Activated gamma-delta T cell (primary cell): ENCODE results near the gene KIR3DL2.
"Not testable (repeated sequence)": the region's sequence is repeated elsewhere in the genome, so short reads cannot be mapped to it uniquely, and the experiment has no call there.

Experiments
- DNase-seq: peaks from one replicate; lab custom pipeline; 2025; lab: John Stamatoyannopoulos, UW
- total RNA-seq, 2 donors: gene quantifications; one replicate each; lab custom pipeline; 2026; lab: John Stamatoyannopoulos, UW

The KIR3DL2 gene
- total RNA-seq = 5.6 to 11.0 reads per million in 2 donors

- DNase-seq = not testable (repeated sequence)
Measured at GRCh38 chr19:54850061-54850640, at the start of gene KIR3DL2. Gene KIR3DL2 (plus strand): TSS chr19:54850443. CDS start chr19:54850476, 33 bp downstream.

DNA sequence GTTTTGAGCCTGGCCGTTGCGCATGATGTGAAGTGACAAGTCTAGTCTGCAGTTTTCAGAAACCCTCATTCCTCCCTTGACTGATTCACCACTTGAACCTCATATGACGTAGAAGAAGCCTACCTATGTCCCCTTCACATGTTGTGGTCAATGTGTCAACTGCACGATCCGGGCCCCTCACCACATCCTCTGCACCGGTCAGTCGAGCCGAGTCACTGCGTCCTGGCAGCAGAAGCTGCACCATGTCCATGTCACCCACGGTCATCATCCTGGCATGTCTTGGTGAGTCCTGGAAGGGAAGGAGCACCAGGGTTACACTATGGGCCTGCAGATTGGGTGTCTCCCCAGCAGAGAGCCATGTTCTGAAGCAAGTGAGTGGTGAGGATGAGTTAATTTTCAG lies 46.8 kb upstream of the KIR3DL2 start, which contains the start of gene KIR2DL4:
Gene KIR2DL4, plus strand, starts transcription at position 201 of the 400 bp plus-strand sequence. Its CDS starts 42 bp downstream, at position 243.
- DNase-seq = no peak

GRCh38 chr19:54804101-54804500 lies 46.1 kb upstream of the KIR3DL2 start:
- DNase-seq = no peak

- DNase-seq = no peak
Measured at GRCh38 chr19:54804571-54804970, 45.7 kb upstream of the KIR3DL2 start.

DNA sequence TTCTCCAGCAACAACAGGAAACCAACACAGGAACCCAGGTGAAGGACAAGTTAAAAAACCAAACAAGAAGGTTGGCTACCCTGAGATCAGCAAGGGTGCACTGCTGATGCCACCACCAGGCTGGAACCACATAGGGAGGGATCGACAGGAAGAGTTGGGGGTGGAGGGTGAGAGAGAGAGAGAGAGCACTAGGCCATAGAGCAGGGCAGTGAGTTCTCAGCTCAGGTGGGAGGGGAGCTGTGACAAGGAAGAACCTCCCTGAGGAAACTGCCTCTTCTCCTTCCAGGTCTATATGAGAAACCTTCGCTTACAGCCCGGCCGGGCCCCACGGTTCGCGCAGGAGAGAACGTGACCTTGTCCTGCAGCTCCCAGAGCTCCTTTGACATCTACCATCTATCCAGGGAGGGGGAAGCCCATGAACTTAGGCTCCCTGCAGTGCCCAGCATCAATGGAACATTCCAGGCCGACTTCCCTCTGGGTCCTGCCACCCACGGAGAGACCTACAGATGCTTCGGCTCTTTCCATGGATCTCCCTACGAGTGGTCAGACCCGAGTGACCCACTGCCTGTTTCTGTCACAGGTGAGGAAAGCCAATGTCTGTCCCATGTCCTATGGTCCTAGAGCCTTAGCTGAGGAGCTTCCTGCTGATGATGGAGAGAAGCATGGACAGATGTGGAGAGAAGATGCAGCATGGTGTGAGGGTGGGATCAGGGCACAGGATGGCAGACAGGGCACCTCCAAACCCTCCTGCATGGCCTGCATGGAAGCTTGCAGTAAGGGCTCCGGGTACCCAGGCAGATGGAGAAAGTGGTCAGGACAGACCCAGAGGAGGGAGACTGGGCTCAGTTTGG lies 44.4 kb upstream of the KIR3DL2 start:
- DNase-seq = no peak

- DNase-seq = no peak
Measured at GRCh38 chr19:54806516-54806838, 43.8 kb upstream of the KIR3DL2 start.

- not testable (repeated sequence) for DNase-seq
Measured at GRCh38 chr19:54814571-54814970, 35.7 kb upstream of the KIR3DL2 start.

DNA sequence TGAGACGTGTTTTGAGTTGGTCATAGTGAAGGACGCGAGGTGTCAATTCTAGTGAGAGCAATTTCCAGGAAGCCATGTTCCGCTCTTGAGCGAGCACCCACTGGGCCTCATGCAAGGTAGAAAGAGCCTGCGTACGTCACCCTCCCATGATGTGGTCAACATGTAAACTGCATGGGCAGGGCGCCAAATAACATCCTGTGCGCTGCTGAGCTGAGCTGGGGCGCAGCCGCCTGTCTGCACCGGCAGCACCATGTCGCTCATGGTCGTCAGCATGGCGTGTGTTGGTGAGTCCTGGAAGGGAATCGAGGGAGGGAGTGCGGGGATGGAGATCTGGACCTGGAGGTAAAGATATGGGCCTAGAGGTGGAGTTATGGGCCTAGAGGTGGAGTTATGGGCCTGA lies 34.0 kb upstream of the KIR3DL2 start, which contains the start of gene KIR3DL1:
Gene KIR3DL1, plus strand, starts transcription at position 218 of the 400 bp plus-strand sequence.
- DNase-seq = not testable (repeated sequence)

GRCh38 chr19:54817670-54818536 lies 32.3 kb upstream of the KIR3DL2 start:
- DNase-seq = no peak

GRCh38 chr19:54824416-54824815 lies 25.8 kb upstream of the KIR3DL2 start:
- DNase-seq = not testable (repeated sequence)

- not testable (repeated sequence) for DNase-seq
Measured at GRCh38 chr19:54825326-54825725, 24.9 kb upstream of the KIR3DL2 start.

- not testable (repeated sequence) for DNase-seq
Measured at GRCh38 chr19:54828064-54828463, 22.2 kb upstream of the KIR3DL2 start.

- DNase-seq = not testable (repeated sequence)
Measured at GRCh38 chr19:54832496-54832895, 17.7 kb upstream of the KIR3DL2 start, which contains the start of gene KIR2DS4. Gene KIR2DS4 (plus strand): TSS chr19:54832676.

DNA sequence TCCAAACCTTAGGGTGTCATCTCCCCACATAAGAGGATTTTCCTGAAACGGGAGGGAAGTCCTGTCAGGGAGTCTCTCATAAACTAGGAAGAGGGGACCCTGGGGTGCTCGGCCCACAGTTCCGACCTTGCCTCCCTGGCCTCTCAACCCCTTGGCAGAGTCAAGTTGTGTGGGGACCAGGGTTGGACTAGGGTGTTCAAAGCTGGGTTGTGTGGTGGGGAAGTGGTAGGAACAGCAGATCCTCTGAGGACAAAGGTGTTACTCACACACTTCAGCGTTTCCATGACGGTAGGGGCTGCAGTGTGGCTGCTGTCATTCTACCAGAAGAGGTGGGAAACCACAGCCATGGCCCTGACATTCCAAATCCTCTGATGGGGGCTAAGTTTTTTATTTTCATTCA lies 15.1 kb upstream of the KIR3DL2 start:
- not testable (repeated sequence) for DNase-seq

GRCh38 chr19:54837522-54837921 lies 12.7 kb upstream of the KIR3DL2 start:
- not testable (repeated sequence) for DNase-seq

GRCh38 chr19:54843171-54843570 lies 7.1 kb upstream of the KIR3DL2 start:
- not testable (repeated sequence) for DNase-seq

- no peak for DNase-seq
Measured at GRCh38 chr19:54850930-54851329, 687 bp downstream of the KIR3DL2 start.

DNA sequence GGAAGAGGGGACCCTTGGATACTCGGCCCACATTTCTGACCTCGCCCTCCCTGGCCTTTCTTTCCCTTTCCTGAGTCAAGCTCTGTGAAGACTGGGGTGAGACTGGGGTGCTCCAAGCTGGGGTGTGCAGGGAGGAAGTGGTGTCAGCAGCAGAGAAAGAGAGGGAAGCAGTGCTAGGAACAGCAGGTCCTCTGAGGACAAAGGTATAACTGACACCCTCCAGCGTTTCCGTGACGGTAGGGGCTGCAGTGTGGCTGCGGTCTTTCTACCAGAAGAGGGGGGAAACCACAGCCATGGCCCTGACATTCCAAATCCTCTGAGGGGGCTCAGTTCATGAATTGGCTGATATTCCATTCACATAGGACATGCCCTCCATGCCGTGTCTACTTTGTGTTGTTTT lies 1.1 kb downstream of the KIR3DL2 start:
- DNase-seq = no peak

GRCh38 chr19:54855241-54855640 lies 5.0 kb downstream of the KIR3DL2 start:
- not testable (repeated sequence) for DNase-seq

DNA sequence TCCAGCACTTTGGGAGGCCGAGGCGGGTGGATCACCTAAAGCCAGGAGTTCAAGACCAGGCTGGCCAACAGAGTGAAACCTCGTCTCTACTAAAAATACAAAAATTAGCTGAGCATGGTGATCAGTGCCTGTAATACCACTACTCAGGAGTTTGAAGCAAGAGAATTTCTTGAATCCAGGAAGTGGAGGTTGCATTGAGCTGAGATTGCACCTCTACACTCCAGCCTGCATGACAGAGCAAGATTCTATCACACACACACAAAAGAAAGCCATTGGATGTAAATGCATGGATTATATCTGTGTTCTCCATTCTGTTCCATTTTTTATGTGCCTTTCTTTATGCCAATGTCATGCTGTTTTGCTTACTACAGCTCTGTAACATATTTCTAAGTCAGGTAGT lies 8.2 kb downstream of the KIR3DL2 start:
- not testable (repeated sequence) for DNase-seq

GRCh38 chr19:54859421-54859820 lies 9.2 kb downstream of the KIR3DL2 start:
- not testable (repeated sequence) for DNase-seq

- DNase-seq = not testable (repeated sequence)
Measured at GRCh38 chr19:54863459-54863858, 13.2 kb downstream of the KIR3DL2 start.
